Immature natural killer cell (primary cell): Measurements from ENCODE around the gene CACNA2D3. TPM values are rescaled to one million over a fixed set of nuclear protein-coding genes. Genes with fewer than 3 reads are reported as not detected.
A peak's percentile ranks its signal among the peaks of the same experiment; 100 is the strongest.
"Not testable (repeated sequence)": the region's sequence is repeated elsewhere in the genome, so short reads cannot be mapped to it uniquely, and the experiment has no call there.

Experiments
- DNase-seq, 3 donors: peaks; one replicate each; pipeline ENCODE4 v3.0.0; 2022; ENCODE audit warnings: mixed read lengths in 1 of 3
- H3K27ac Mint-ChIP-seq, 6 donors: one replicate each; pipeline ENCODE4 v1.8.0; 2020; ENCODE audit warnings: mixed read lengths in 6 of 6, mild to moderate bottlenecking in 5 of 6, inconsistent platforms in 4 of 6, moderate library complexity in 3 of 6
- H3K27me3 Mint-ChIP-seq, 3 donors: one replicate each; pipeline ENCODE4 v1.8.0; 2020 to 2021; ENCODE audit warnings: low read depth in 3 of 3, mild to moderate bottlenecking in 3 of 3, mixed read lengths in 3 of 3, moderate library complexity in 3 of 3, inconsistent platforms in 1 of 3
- H3K36me3 Mint-ChIP-seq, 3 donors: one replicate each; pipeline ENCODE4 v1.8.0; 2020; ENCODE audit warnings: mixed read lengths in 3 of 3, inconsistent platforms in 2 of 3, mild to moderate bottlenecking in 2 of 3
- H3K4me1 Mint-ChIP-seq, 2 donors: one replicate each; pipeline ENCODE4 v1.8.0; 2020; ENCODE audit warnings: inconsistent platforms in 2 of 2, mild to moderate bottlenecking in 2 of 2, mixed read lengths in 2 of 2, moderate library complexity in 1 of 2
- H3K4me3 Mint-ChIP-seq, 5 donors: one replicate each; pipeline ENCODE4 v1.8.0; 2020; ENCODE audit warnings: mild to moderate bottlenecking in 5 of 5, mixed read lengths in 5 of 5, inconsistent platforms in 3 of 5, moderate library complexity in 3 of 5
- H3K9me3 Mint-ChIP-seq, 6 donors: one replicate each; pipeline ENCODE4 v1.8.0; 2020; ENCODE audit warnings: mild to moderate bottlenecking in 6 of 6, mixed read lengths in 6 of 6, inconsistent platforms in 4 of 6, moderate library complexity in 3 of 6
- polyA plus RNA-seq, 3 donors: library from polyadenylated mRNA; unstranded; fragments of 300-500 nt; fragmentation: Illumina TruSeq; gene quantifications; one replicate each; pipeline ENCODE4 v1.2.3, GENCODE V29; 2021

The CACNA2D3 gene
- polyA plus RNA-seq, 3 donors from 2014 or later: 0.39 to 4.6 (median 0.77) TPM

- Mint-ChIP-seq H3K4me1 (no peaks in the 10 kb centered on the region), H3K4me3 (no peak overlapping the region), H3K27me3 (peaks cover 0 to 1% (median 0%) of the 10 kb centered on the region in 3 donors)
Measured at GRCh38 chr3:54960701-54961100, 838.3 kb downstream of the CACNA2D3 start.

GRCh38 chr3:54962200-54962599 is 839.8 kb downstream of the CACNA2D3 start:
- no peak overlapping the region for H3K4me3 Mint-ChIP-seq
- no peaks in the 10 kb centered on the region for H3K4me1 Mint-ChIP-seq
- peaks cover 0 to 12% (median 0%) of the 10 kb centered on the region in 6 donors for H3K9me3 Mint-ChIP-seq
- no peak for DNase-seq
- peaks cover 0 to 1% (median 0%) of the 10 kb centered on the region in 3 donors for H3K27me3 Mint-ChIP-seq
- H3K27ac Mint-ChIP-seq: no peak overlapping the region
- H3K36me3 Mint-ChIP-seq: peaks cover 0 to 3% (median 0%) of the 10 kb centered on the region in 3 donors

More at GRCh38 chr3:54960701-54961100, 838.3 kb downstream of the CACNA2D3 start:
- Mint-ChIP-seq H3K36me3 (peaks cover 0 to 3% (median 0%) of the 10 kb centered on the region in 3 donors), H3K27ac (no peak overlapping the region), H3K9me3 (peaks cover 0 to 10% (median 0%) of the 10 kb centered on the region in 6 donors)
- DNase-seq: no peak

- no peak for DNase-seq
- Mint-ChIP-seq H3K27me3 (no peaks in the 10 kb centered on the region), H3K4me3 (no peak overlapping the region), H3K27ac (no peak overlapping the region), H3K36me3 (peaks cover 0 to 4% (median 0%) of the 10 kb centered on the region in 3 donors), H3K4me1 (no peaks in the 10 kb centered on the region), H3K9me3 (peaks cover 0 to 9% (median 0%) of the 10 kb centered on the region in 6 donors)
Measured at GRCh38 chr3:54963641-54964040, 841.3 kb downstream of the CACNA2D3 start.

- H3K4me1 Mint-ChIP-seq: no peaks in the 10 kb centered on the region
- no peak overlapping the region for H3K4me3 Mint-ChIP-seq
- no peak overlapping the region for H3K27ac Mint-ChIP-seq
- no peak for DNase-seq
- H3K9me3 Mint-ChIP-seq: peaks cover 0 to 9% (median 0%) of the 10 kb centered on the region in 6 donors
- no peaks in the 10 kb centered on the region for H3K27me3 Mint-ChIP-seq
- H3K36me3 Mint-ChIP-seq: peaks cover 0 to 6% (median 0%) of the 10 kb centered on the region in 3 donors
Measured at GRCh38 chr3:54964081-54964480, 841.7 kb downstream of the CACNA2D3 start.

GRCh38 chr3:54965746-54966145 is 843.4 kb downstream of the CACNA2D3 start:
- Mint-ChIP-seq H3K4me1 (no peaks in the 10 kb centered on the region), H3K36me3 (peaks cover 0 to 6% (median 0%) of the 10 kb centered on the region in 3 donors), H3K4me3 (no peak overlapping the region), H3K27me3 (peaks cover 0 to 2% (median 0%) of the 10 kb centered on the region in 3 donors), H3K9me3 (peaks cover 0 to 11% (median under 1%) of the 10 kb centered on the region in 6 donors), H3K27ac (no peak overlapping the region)
- no peak for DNase-seq

- H3K4me1 Mint-ChIP-seq: no peaks in the 10 kb centered on the region
- H3K27me3 Mint-ChIP-seq: peaks cover 0 to 2% (median 2%) of the 10 kb centered on the region in 3 donors
- DNase-seq: no peak
- peaks cover 0 to 9% (median 0%) of the 10 kb centered on the region in 3 donors for H3K36me3 Mint-ChIP-seq
- peaks cover 0 to 14% (median 7%) of the 10 kb centered on the region in 6 donors for H3K9me3 Mint-ChIP-seq
- H3K4me3 Mint-ChIP-seq: no peak overlapping the region
- H3K27ac Mint-ChIP-seq: no peak overlapping the region
Measured at GRCh38 chr3:54966979-54967378, 844.6 kb downstream of the CACNA2D3 start.

GRCh38 chr3:54967731-54968161 is 845.4 kb downstream of the CACNA2D3 start:
- Mint-ChIP-seq H3K36me3 (peaks cover 0 to 9% (median 0%) of the 10 kb centered on the region in 3 donors), H3K9me3 (peaks cover 0 to 14% (median 7%) of the 10 kb centered on the region in 6 donors)
- no peak for DNase-seq

GRCh38 chr3:54968546-54969172 is 846.3 kb downstream of the CACNA2D3 start:
- Mint-ChIP-seq H3K4me1 (no peaks in the 10 kb centered on the region), H3K4me3 (no peak overlapping the region), H3K9me3 (peaks cover 0 to 14% (median 8%) of the 10 kb centered on the region in 6 donors), H3K36me3 (peaks cover 0 to 9% (median 0%) of the 10 kb centered on the region in 3 donors), H3K27ac (no peak overlapping the region), H3K27me3 (peaks cover 0 to 3% (median 2%) of the 10 kb centered on the region in 3 donors)
- DNase-seq: no peak

More at GRCh38 chr3:54967731-54968161, 845.4 kb downstream of the CACNA2D3 start:
- no peaks in the 10 kb centered on the region for H3K4me1 Mint-ChIP-seq
- H3K4me3 Mint-ChIP-seq: peak overlapping the region in 1 of 5 donors; percentile 4
- no peak overlapping the region for H3K27ac Mint-ChIP-seq
- H3K27me3 Mint-ChIP-seq: peaks cover 0 to 2% (median 2%) of the 10 kb centered on the region in 3 donors

GRCh38 chr3:54969652-54970051 is 847.3 kb downstream of the CACNA2D3 start:
- Mint-ChIP-seq H3K36me3 (peaks cover 0 to 9% (median 0%) of the 10 kb centered on the region in 3 donors), H3K4me3 (no peak overlapping the region), H3K9me3 (peaks cover 0 to 17% (median 8%) of the 10 kb centered on the region in 6 donors), H3K27me3 (peaks cover 0 to 3% (median 2%) of the 10 kb centered on the region in 3 donors), H3K27ac (no peak overlapping the region), H3K4me1 (no peaks in the 10 kb centered on the region)
- DNase-seq: no peak

- H3K4me1 Mint-ChIP-seq: no peaks in the 10 kb centered on the region
- peaks cover 0 to 6% (median 0%) of the 10 kb centered on the region in 3 donors for H3K36me3 Mint-ChIP-seq
- peaks cover 0 to 3% (median 2%) of the 10 kb centered on the region in 3 donors for H3K27me3 Mint-ChIP-seq
- no peak for DNase-seq
- H3K9me3 Mint-ChIP-seq: peaks cover 0 to 14% (median 6%) of the 10 kb centered on the region in 6 donors
- H3K4me3 Mint-ChIP-seq: no peak overlapping the region
- H3K27ac Mint-ChIP-seq: no peak overlapping the region
Measured at GRCh38 chr3:54970895-54971294, 848.5 kb downstream of the CACNA2D3 start.

GRCh38 chr3:54977439-54977838 is 855.1 kb downstream of the CACNA2D3 start:
- H3K9me3 Mint-ChIP-seq: peaks cover 0 to 7% (median 2%) of the 10 kb centered on the region in 6 donors
- H3K27me3 Mint-ChIP-seq: peaks cover 0 to 3% (median 1%) of the 10 kb centered on the region in 3 donors
- no peaks in the 10 kb centered on the region for H3K36me3 Mint-ChIP-seq
- H3K27ac Mint-ChIP-seq: no peak overlapping the region
- no peak for DNase-seq
- H3K4me1 Mint-ChIP-seq: no peaks in the 10 kb centered on the region
- H3K4me3 Mint-ChIP-seq: no peak overlapping the region

- not testable (repeated sequence) for DNase-seq, H3K9me3 Mint-ChIP-seq, H3K4me3 Mint-ChIP-seq
Measured at GRCh38 chr3:54977946-54978345, 855.6 kb downstream of the CACNA2D3 start.

GRCh38 chr3:54982807-54983206 is 860.5 kb downstream of the CACNA2D3 start:
- no peaks in the 10 kb centered on the region for H3K4me1 Mint-ChIP-seq
- peaks cover 0 to 9% (median 2%) of the 10 kb centered on the region in 6 donors for H3K9me3 Mint-ChIP-seq
- DNase-seq: no peak
- no peaks in the 10 kb centered on the region for H3K27me3 Mint-ChIP-seq
- H3K4me3 Mint-ChIP-seq: no peak overlapping the region
- no peak overlapping the region for H3K27ac Mint-ChIP-seq
- H3K36me3 Mint-ChIP-seq: no peaks in the 10 kb centered on the region

More at GRCh38 chr3:54977946-54978345, 855.6 kb downstream of the CACNA2D3 start:
- not testable (repeated sequence) for H3K27ac Mint-ChIP-seq, H3K27me3 Mint-ChIP-seq, H3K36me3 Mint-ChIP-seq, H3K4me1 Mint-ChIP-seq

GRCh38 chr3:54983266-54984099 is 861.1 kb downstream of the CACNA2D3 start:
- Mint-ChIP-seq H3K36me3 (no peaks in the 10 kb centered on the region), H3K4me3 (no peak overlapping the region)

More at GRCh38 chr3:54983266-54984099, 861.1 kb downstream of the CACNA2D3 start:
- Mint-ChIP-seq H3K4me1 (no peaks in the 10 kb centered on the region), H3K27me3 (no peaks in the 10 kb centered on the region), H3K9me3 (peaks cover 0 to 12% (median 3%) of the 10 kb centered on the region in 6 donors), H3K27ac (no peak overlapping the region)
- no peak for DNase-seq
